K562 (cell line): ENCODE measurements around the gene ZMYM2. TPM values are rescaled to one million over a fixed set of nuclear protein-coding genes. Genes with fewer than 3 reads are reported as not detected.

Experiments used
- CTBP1 ChIP-seq: fragments of 450-650 bp; IDR thresholded peaks from 2 replicates; pipeline ENCODE4 v1.6.1; 2016; ENCODE audit warnings: borderline replicate concordance
- CTCF ChIP-seq, 3 experiments: IDR thresholded peaks in 2 of 3; conservative IDR thresholded peaks in 1 of 3; 2 replicates each; pipeline ENCODE4 v1.5.1; 2011 to 2012; ENCODE audit warnings: low read length in 3 of 3, mild to moderate bottlenecking in 3 of 3, control low read depth in 2 of 3, improper control_type of control experiment in 1 of 3, inconsistent platforms in 1 of 3, low read depth in 1 of 3, mixed read lengths in 1 of 3, moderate library complexity in 1 of 3; ENCODE audit not compliant: insufficient read depth in 2 of 3
- E2F6 ChIP-seq, 2 experiments: IDR thresholded peaks; 2 replicates each; pipeline ENCODE4 v1.6.1; 2011; ENCODE audit warnings: borderline replicate concordance in 1 of 2, control low read depth in 1 of 2, low read depth in 1 of 2, low read length in 1 of 2, mild to moderate bottlenecking in 1 of 2, mixed read lengths in 1 of 2, moderate library complexity in 1 of 2; ENCODE audit not compliant: insufficient read depth in 1 of 2, insufficient read length in 1 of 2, poor library complexity in 1 of 2, severe bottlenecking in 1 of 2; ENCODE audit errors: extremely low read depth in 1 of 2
- FOXA3 ChIP-seq, 2 experiments: fragments of 450-650 bp in 1 of 2; sonication (generic) in 1 of 2; formaldehyde crosslinking; IDR thresholded peaks in 1 of 2; conservative IDR thresholded peaks in 1 of 2; 2 replicates each; pipeline versions ENCODE4 v1.4.0 to v1.8.0; 2020 to 2022; ENCODE audit warnings: mild to moderate bottlenecking in 2 of 2, missing genetic modification reagents in 1 of 2
- MEIS2 ChIP-seq: fragments of 450-650 bp; IDR thresholded peaks from 2 replicates; pipeline ENCODE4 v1.6.1; 2014; ENCODE audit warnings: mild to moderate bottlenecking; ENCODE audit not compliant: partially characterized antibody
- MGA ChIP-seq: fragments of 450-650 bp; IDR thresholded peaks from 2 replicates; pipeline ENCODE4 v1.6.1; 2016; ENCODE audit warnings: mild to moderate bottlenecking, moderate library complexity
- NFIC ChIP-seq: fragments of 450-650 bp; IDR thresholded peaks from 2 replicates; pipeline ENCODE4 v1.6.1; 2017; ENCODE audit warnings: mild to moderate bottlenecking, inconsistent platforms
- ZBTB26 ChIP-seq: fragments of 450-650 bp; formaldehyde crosslinking; IDR thresholded peaks from 2 replicates; pipeline ENCODE4 v1.4.0; 2022; ENCODE audit warnings: missing genetic modification characterization
- ZNF23 ChIP-seq: fragments of 250-450 bp; sonication (Bioruptor Pico); IDR thresholded peaks from 2 replicates; pipeline ENCODE4 v1.4.0; 2020; ENCODE audit warnings: mild to moderate bottlenecking
- polyA plus RNA-seq, 8 experiments: library from polyadenylated mRNA; depleted of rRNA in 4 of 8; stranded (reverse) in 5 of 8; unstranded in 3 of 8; fragments of >200 nt; fragmentation: Nextera tagmentation in 2 of 8; fragmentation: Illumina TruSeq in 1 of 8; extraction: Ambion mirVana in 2 of 8; extraction: Trizol in 1 of 8; gene quantifications; 2 replicates each; pipeline versions ENCODE4 v1.2.1 to v1.2.3, GENCODE V29; 2011 to 2014; ENCODE audit warnings: inconsistent platforms in 1 of 8, missing spikeins in 1 of 8
- total RNA-seq, 7 experiments: library from RNA; depleted of rRNA in 6 of 7; stranded (reverse); fragments of >200 nt in 6 of 7; fragmentation: Illumina TruSeq in 2 of 7; extraction: Trizol in 2 of 7; gene quantifications; 2 replicates each; pipeline versions ENCODE4 v1.2.1 to v1.2.3, GENCODE V29; 2011 to 2021; ENCODE audit warnings: low replicate concordance in 1 of 7

The ZMYM2 gene
- total and polyA plus RNA-seq, 9 of the 15 experiments (the other 6 are each of a cell fraction or from before 2014, with no cell fraction given), result 5.0 to 48.8 (median 26.8) TPM

- TF ChIP-seq MGA (peak; percentile 36; the same call in 1 of the 2 replicates), NFIC (peak; percentile 93), CTCF (IDR thresholded peaks at IDR 0.05 in 2 of 3, conservative IDR thresholded peaks at IDR 0.05 in 1 of 3; ENCODE audit: insufficient read depth in 2 of 3, low read depth in 1 of 3, low read length in 3 of 3) (peak in 1 of 3 experiments; percentile 29; a peak in 1 of 6 replicates), FOXA3 (CRISPR knock-in tag; conservative IDR thresholded peaks at IDR 0.05 in 1 of 2, IDR thresholded peaks at IDR 0.05 in 1 of 2) (no peak), ZBTB26 (CRISPR knock-in tag) (no peak), CTBP1 (peak; percentile 74), ZNF23 (CRISPR knock-in tag) (no peak), MEIS2 (peak; percentile 14), E2F6 (IDR thresholded peaks at IDR 0.05; ENCODE audit: borderline replicate concordance in 1 of 2, extremely low read depth in 1 of 2, insufficient read depth in 1 of 2, insufficient read length in 1 of 2, low read depth in 1 of 2, low read length in 1 of 2, poor library complexity in 1 of 2, severe bottlenecking in 1 of 2) (peak in 1 of 2 experiments; percentile 26)
Observed at GRCh38 chr13:20118268-20119140, 160.0 kb downstream of the ZMYM2 start (continued).
